Lower leg skin (tissue), 4 donors: Measurements from ENCODE around the gene SCLY. TPM values are rescaled to one million over a fixed set of nuclear protein-coding genes. Genes with fewer than 3 reads are reported as not detected.
"Not testable (repeated sequence)": the region's sequence is repeated elsewhere in the genome, so short reads cannot be mapped to it uniquely, and the experiment has no call there.

Experiments used
- DNase-seq, 2 donors: peaks; one replicate each; pipeline ENCODE4 v3.0.0-alpha.2; 2019; ENCODE audit warnings: low spot score in 2 of 2
- H3K4me3 ChIP-seq: fragments of 200-600 bp; sonication (generic); 2 replicates; pipeline ENCODE4 v1.5.1; 2017; ENCODE audit warnings: mild to moderate bottlenecking, low read depth; ENCODE audit not compliant: poor library complexity, severe bottlenecking
- CTCF ChIP-seq, 3 donors: fragments of 450-650 bp; IDR thresholded peaks; one replicate each; pipeline ENCODE4 v1.5.1; 2016; ENCODE audit warnings: antibody characterized with exemption in 3 of 3, mild to moderate bottlenecking in 3 of 3, moderate library complexity in 2 of 3
- POLR2A ChIP-seq, 2 donors: fragments of 450-650 bp; IDR thresholded peaks; one replicate each; pipeline ENCODE4 v1.6.1; 2016 to 2017; ENCODE audit warnings: antibody characterized with exemption in 2 of 2, mild to moderate bottlenecking in 1 of 2, moderate library complexity in 1 of 2
- WGBS, 2 donors: methylation state at CpG; one replicate each; pipeline ENCODE4 v1.1.5; 2018; 5-methylcytosine and 5-hydroxymethylcytosine counted together
- intact Hi-C: fragments of 100-400 bp; cut with DNase I; formaldehyde crosslinking; loops from one replicate; pipeline ENCODE4 v1.15.0; 2023; ENCODE audit warnings: low total_unique reads
- total RNA-seq, 4 donors: library from RNA; depleted of rRNA; stranded (reverse); fragments of >200 nt; gene quantifications; one replicate each; pipeline ENCODE4 v1.1.0, GENCODE V29; 2016

Gene SCLY
- total RNA-seq, 4 donors from 2014 or later = 2.4 to 12.1 (median 8.2) TPM

- WGBS, 2 donors = 86% methylated on average over 18 of the region's 18 CpGs
These were observed 4.5 kb downstream of the SCLY start for GRCh38 chr2:238065071-238065846.

GRCh38 chr2:238066218-238066617 lies 5.4 kb downstream of the SCLY start:
- DNase-seq = no peak
- intact Hi-C loops = no loop called here
- 86% methylated on average over 9 of the region's 9 CpGs for WGBS, 2 donors
- TF ChIP-seq POLR2A (IDR thresholded peaks at IDR 0.05) (no peak), CTCF (IDR thresholded peaks at IDR 0.05) (no peak)
- H3K4me3 ChIP-seq = no peak overlapping the region

More at GRCh38 chr2:238065071-238065846, 4.5 kb downstream of the SCLY start:
- intact Hi-C loops = no loop called here
- no peak overlapping the region for H3K4me3 ChIP-seq
- TF ChIP-seq POLR2A (IDR thresholded peaks at IDR 0.05) (no peak), CTCF (IDR thresholded peaks at IDR 0.05) (no peak)
- no peak for DNase-seq

GRCh38 chr2:238066718-238067117 lies 5.9 kb downstream of the SCLY start:
- DNase-seq, intact Hi-C loops, H3K4me3 ChIP-seq: not testable (repeated sequence)
- WGBS, 2 donors = 94 to 95% methylated on average over 7 of the region's 7 CpGs

GRCh38 chr2:238067939-238068338 lies 7.1 kb downstream of the SCLY start:
- intact Hi-C loops = no loop called here
- H3K4me3 ChIP-seq = no peak overlapping the region
- no peak for TF ChIP-seq POLR2A (IDR thresholded peaks at IDR 0.05)
- WGBS, 2 donors = 92 to 93% methylated on average over 7 of the region's 7 CpGs
- DNase-seq = no peak

GRCh38 chr2:238069021-238069709 lies 8.4 kb downstream of the SCLY start:
- intact Hi-C loops = no loop called here
- DNase-seq = no peak
- 92% methylated on average over 10 of the region's 10 CpGs for WGBS, 2 donors
- no peak overlapping the region for H3K4me3 ChIP-seq
- TF ChIP-seq CTCF (IDR thresholded peaks at IDR 0.05) (no peak), POLR2A (IDR thresholded peaks at IDR 0.05) (no peak)

GRCh38 chr2:238069877-238070276 lies 9.1 kb downstream of the SCLY start:
- no peak overlapping the region for H3K4me3 ChIP-seq
- TF ChIP-seq POLR2A (IDR thresholded peaks at IDR 0.05) = no peak
- TF ChIP-seq CTCF (IDR thresholded peaks at IDR 0.05) = no peak
- intact Hi-C loops = no loop called here
- no peak for DNase-seq
- WGBS, 2 donors = 89 to 95% methylated on average over 9 of the region's 9 CpGs
